MM.1S (cell line): ENCODE measurements around the gene CNGB1.

Source experiments
- EZH2 ChIP-seq: fragments of 300-600 bp; sonication (generic); optimal IDR thresholded peaks from 2 replicates; pipeline ENCODE3; 2017; ENCODE audit warnings: low read depth, mild to moderate bottlenecking, antibody characterized with exemption, low read length, mixed read lengths
- EZH2phosphoT487 ChIP-seq: fragments of 300-600 bp; sonication (generic); IDR thresholded peaks from 2 replicates; pipeline ENCODE4 v1.6.1; 2018; ENCODE audit warnings: antibody characterized with exemption, low read length
- TF ChIP-seq, protein P1 (sequence below): fragments of 300-600 bp; sonication (generic); IDR thresholded peaks from 2 replicates; pipeline ENCODE4 v1.5.1; 2016; ENCODE audit warnings: antibody characterized with exemption, low read length, mixed read lengths

DNA sequence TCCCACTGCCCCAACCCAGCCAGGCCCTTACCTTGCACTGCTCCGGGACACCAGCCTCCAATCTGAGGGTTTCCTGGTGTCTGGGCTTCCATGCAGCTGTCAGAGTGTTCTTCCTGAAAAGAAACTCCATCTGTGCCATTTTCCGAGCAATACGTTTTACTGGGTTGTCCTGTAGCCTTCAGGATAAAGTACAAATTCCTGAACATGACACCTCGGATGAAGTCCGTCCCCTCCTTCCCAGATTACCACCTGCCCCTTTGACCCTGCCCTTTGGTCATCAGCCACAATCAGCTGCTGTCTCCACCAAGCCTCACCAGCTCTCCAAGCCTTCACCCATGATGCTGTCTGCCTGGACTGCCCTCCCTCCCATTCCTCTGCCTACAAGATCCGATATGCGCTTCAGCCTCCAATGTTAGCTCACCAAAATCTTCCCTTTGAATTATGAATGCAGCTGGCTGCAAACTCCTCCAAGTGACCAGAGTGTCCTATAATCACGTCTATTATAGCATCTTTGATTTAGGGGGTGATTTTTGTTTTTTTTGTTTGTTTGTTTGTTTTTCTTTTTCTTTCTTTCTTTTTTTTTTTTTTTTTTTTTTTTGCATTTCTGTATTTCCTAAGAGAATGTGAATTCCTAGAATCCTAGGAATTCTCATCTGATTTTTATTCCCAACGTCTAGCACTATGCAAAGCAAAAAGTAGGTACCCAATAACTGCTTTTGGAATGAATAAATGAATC is 108.1 kb downstream of the CNGB1 start:
- TF ChIP-seq, protein P1, sequence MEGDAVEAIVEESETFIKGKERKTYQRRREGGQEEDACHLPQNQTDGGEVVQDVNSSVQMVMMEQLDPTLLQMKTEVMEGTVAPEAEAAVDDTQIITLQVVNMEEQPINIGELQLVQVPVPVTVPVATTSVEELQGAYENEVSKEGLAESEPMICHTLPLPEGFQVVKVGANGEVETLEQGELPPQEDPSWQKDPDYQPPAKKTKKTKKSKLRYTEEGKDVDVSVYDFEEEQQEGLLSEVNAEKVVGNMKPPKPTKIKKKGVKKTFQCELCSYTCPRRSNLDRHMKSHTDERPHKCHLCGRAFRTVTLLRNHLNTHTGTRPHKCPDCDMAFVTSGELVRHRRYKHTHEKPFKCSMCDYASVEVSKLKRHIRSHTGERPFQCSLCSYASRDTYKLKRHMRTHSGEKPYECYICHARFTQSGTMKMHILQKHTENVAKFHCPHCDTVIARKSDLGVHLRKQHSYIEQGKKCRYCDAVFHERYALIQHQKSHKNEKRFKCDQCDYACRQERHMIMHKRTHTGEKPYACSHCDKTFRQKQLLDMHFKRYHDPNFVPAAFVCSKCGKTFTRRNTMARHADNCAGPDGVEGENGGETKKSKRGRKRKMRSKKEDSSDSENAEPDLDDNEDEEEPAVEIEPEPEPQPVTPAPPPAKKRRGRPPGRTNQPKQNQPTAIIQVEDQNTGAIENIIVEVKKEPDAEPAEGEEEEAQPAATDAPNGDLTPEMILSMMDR, result no peak
- TF ChIP-seq EZH2 (no peak), EZH2phosphoT487 (no peak)
